Measurements from ENCODE around the gene SLC49A4. TPM values are rescaled to one million over a fixed set of nuclear protein-coding genes. Genes with fewer than 3 reads are reported as not detected.

SLC49A4 gene
- total RNA-seq, 1 donor from 2014 or later, result 21.4 TPM

GRCh38 chr3:122786066-122786465 is 8.8 kb upstream of the SLC49A4 start:
- no peak for DNase-seq

DNA sequence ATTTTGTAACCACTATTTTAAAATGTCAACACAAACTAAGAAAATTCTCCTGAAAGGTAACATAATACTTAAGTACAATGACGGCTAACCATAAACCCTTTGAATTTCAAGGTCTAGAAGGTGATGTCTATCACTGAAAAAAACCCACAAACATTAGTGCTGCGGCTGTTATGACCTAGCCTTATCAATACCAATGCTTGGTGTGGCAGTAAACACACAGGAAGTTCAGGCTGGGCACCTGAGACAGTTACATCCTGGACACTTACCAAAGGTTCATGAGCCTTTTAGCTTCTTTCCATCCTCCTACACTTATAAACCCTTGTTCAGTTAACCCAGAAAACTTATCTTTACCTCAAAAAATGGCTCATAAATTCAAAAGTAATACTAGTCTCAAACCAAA is 7.0 kb upstream of the SLC49A4 start:
- no peak for DNase-seq

DNA sequence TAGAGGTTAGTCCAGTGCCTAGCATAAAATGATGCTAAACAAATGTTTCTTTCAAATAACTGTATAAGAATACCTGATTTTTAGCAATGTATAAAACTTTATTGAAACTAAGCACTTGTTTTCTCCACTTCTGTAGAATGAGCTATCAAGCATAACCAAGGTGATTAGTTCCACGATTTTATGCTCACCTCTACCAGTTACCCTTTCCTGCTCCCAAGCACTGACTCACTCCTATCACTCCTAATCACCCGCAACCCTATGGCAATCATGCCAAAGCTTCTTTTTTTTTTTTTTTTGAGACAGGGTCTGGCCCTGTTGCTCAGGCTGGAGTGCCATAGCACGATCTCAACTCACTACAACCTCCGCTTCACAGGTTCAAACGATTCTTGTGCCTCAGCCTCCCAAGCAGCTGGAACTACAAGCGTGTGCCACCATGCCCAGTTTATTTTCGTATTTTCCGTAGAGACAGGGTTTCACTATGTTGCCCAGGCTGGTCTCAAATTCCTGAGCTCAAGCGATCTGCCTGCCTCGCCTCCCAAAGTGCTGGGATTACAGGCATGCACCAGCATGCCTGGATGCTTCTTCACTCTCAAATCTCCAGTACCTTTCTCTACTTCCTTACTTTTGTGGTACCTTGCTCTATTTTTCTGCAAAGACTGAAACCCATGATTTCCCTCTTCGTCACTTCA is 5.1 kb upstream of the SLC49A4 start:
- no peak for DNase-seq

DNA sequence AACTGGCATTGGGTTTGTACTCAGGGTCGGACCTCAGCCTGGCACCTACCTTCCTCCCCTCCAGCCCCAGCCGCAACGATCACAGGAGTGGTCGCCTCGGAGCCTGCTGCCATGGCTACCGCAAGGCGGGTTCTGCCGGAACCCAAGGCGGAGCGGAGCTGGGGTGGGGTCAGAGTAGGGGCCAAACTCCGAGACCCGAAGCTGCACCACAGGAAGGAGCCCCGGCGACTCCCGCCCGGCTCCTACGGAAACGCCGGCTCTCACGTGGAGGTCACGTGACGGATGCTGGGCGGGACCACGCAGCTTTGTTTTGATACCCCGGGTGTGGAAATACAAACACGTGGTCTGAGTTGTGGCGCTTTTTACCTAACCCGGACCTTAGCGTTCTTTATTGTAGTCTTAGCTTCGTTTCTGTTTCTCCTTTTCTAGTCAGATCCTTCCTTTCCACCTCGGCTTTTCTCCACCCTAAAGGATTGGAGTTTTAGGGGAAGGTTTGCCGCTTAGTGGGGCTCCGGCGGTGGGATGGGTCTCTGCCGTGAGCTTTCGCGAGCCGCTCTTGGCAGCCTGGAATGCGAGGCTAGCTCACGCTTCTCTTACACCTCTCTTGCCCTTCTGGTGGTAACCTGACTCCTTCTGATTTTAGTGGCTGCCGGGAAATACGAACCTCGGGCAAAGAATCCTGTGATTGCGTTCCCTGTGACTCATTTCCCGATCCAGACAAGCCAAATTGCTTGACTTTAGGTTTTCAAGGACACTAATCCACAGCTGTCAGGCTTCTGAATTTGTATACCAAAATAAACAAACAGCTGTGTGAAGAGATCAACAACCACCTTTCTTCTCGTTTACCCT is 1.1 kb upstream of the SLC49A4 start, which contains the start of gene HSPBAP1:
HSPBAP1 (minus strand) TSS at position 264 of the 849 bp plus-strand sequence; CDS start at position 113, 151 bp downstream.
- DNase-seq, result peak; percentile 95

DNA sequence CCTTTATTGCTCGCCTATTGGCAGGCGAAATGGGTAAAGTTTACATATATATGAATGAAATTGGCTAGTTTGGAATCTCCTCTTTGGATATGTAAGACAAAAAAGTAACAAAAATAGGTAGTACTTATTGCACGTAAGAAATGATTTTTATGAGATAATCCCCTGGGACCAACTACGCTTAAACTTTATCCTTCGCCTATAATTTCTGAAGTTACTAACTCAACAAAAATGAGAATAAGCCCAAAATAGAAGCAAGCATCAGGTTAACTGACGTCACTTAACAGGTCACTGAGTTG is 438 bp upstream of the SLC49A4 start:
- DNase-seq, result no peak

- no peak for DNase-seq
These were observed 866 bp downstream of the SLC49A4 start for GRCh38 chr3:122795674-122796195.

DNA sequence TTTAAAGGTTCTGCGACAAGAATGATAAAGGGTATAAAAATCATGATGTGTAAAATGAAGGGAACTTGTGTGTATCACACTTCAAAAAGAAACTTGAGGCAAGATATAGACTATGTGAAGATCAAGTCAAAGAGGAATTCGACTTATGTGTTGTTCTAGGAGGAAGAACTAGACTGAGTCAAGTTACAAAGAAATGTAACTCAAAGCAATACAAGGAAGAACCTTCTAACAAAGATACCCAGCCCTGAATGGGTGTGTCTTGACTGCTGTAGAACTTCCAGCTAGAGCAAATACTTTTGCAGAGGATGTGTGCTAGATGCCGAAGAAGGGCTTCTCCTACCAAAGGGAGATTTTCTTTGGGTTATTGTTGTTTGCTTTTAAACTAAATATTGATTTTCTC is 2.4 kb downstream of the SLC49A4 start:
- DNase-seq, result no peak

DNA sequence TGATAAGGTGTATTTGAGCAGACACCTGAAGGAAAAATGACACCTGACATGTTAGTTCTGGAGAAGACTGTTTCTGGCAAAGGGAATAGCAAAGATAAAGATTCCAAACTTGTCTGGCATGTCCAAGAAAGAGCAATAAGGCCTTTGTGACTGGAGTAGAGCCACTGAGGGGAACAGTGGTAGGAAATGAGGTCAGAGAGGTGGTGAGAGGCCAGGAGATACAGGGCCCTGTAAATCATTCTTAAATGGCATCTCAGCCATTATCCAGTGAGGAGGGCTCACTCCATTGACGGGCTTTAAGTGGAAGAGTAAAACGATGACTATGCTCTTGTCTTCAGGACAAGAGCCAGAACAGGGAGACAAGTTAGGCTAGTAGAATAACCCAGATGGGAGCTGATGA is 4.5 kb downstream of the SLC49A4 start:
- DNase-seq, result no peak

GRCh38 chr3:122800031-122800430 is 5.2 kb downstream of the SLC49A4 start:
- DNase-seq, result no peak

DNA sequence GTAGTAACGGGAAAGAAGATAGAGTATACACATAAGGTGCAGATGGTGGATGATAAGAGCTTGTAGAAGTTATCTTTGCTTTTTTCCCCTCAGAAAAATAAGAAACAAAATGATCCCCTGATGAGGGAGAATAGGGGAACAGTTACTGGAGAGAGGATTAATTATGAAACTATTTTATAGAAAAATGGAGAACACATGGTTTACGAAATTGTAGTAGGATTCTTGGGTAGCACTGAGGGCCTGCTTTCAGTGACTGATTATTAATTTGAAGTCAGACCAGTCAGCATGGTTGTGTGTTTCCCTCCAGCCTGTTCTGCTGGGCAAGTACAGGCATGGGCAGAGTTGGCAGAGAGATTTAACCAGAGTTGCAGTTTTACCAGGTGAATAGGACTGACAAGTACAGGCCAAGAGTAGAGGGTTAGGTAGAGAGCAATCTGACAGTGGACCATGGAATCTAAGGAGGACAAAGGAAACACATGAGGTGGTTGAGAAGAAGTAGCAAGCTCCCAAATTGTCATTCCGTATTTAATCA is 5.9 kb downstream of the SLC49A4 start:
- DNase-seq, result peak; percentile 23

DNA sequence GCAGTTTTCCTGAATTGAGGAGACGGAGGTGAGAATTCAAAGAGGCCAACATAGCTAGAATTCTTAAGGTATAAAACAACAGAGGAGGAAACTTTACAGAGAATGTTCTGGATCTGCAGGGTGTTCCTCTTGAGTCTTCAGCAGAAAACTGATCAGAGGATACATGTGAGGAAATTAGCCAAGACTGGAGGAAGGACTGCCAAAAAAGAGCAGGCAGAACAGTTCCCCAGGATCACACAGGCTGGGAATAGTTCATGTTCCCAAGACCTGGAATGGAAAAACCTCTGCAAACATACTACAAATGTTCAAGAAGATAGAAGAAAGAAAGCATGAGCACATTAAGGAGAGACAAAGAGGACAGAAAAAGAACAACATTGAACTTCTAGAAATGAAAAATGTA is 7.5 kb downstream of the SLC49A4 start:
- no peak for DNase-seq

DNA sequence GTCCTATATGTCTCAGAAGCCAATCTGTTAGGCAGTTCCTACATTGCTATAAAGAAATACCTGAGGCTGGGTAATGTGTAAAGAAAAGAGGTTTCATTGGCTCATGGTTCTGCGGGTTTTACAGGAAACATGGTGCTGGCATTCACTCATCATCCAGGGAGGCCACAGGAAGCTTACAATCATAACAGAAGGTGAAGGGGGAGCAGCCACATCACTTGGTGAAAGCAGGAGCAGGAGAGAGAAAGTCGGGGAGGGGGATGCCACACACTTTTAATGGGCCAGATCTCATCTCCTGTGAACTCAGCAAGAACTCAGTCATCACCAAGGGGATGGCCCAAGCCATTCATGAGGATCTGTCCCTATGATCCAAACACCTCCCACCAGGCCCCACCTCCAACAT is 9.1 kb downstream of the SLC49A4 start:
- no peak for DNase-seq

- no peak for DNase-seq
These were observed 15.9 kb downstream of the SLC49A4 start for GRCh38 chr3:122810734-122811133.

- DNase-seq, result no peak
These were observed 21.7 kb downstream of the SLC49A4 start for GRCh38 chr3:122816587-122816986.

GRCh38 chr3:122824465-122825381 is 29.9 kb downstream of the SLC49A4 start:
- no peak for DNase-seq

DNA sequence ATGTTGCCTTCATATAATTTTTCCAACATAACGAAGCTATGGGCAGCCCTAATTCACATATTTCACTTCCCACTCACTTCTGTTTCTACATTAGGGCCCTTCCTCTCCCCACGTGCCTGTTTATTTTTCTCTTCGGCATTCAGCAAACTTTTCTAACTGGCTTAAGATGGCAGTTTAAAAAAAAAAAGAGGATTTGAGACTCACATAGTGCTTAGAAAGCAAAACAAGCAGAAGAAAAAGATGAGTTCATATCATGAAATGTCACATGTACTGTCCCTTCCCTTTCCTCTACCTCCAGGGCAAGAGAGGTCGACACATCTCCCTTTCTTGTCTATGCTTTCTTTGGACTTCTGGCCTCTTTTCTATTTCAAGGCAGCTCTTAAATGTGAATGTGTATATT is 30.6 kb downstream of the SLC49A4 start:
- DNase-seq, result peak; percentile 2

GRCh38 chr3:122826278-122826677 is 31.4 kb downstream of the SLC49A4 start:
- DNase-seq, result no peak

DNA sequence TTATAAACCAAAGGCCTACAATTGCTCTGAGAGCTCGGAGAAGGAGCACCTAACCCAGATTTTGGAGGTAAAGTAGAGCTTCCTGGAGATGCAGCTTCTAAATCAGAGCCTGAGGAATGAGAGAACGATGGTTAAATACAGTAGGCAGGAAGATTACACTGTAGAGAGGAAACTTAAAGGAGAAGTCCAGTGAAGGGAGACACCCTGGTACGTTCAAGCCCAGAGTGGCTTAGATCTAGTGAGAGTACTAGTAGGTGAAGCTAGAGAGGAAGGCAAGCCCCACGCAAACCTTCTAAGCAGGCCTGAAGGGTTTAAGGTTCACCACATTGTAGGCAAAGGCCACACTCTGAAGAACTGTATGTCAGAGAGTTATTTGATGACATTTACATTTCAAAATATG is 33.4 kb downstream of the SLC49A4 start:
- DNase-seq, result no peak

- no peak for DNase-seq
These were observed 40.7 kb downstream of the SLC49A4 start for GRCh38 chr3:122835590-122835989.

DNA sequence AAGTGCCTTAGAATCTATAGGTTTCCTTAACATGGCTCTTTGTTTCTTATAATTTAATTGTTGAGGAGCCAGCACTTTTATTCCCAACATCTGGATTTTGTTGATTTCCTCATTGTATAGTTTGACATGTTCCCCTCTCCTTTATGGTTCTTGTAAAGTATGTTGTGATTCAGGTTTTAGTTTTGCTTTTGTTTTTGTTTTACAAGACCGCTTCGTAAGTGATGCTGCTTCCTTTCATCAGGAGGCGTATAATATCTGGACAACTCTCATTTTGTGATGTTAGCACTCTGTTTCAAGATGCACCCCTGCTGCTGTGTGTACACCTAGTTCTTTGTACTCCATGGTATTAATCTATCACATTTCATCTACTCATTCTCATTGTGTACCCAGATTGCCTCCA is 48.7 kb downstream of the SLC49A4 start:
- DNase-seq, result no peak

DNA sequence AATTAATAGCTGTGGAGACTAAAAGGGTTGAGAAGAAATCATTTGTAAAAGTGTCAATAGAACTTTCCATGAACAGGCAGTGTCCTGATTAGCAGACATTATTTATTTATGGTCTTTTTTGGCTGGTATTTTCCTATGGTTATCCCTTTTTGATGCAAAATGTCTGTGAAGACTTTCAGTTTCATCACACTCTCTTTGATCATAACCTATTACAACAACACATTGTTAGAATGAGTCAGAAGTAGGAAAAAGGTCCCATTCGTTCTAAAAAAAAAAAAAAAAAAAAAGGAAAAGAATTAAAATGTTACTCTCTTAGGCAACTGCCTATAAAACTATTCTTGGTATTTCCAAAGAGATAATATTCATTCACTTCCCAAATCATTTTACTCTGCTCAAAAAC is 62.1 kb downstream of the SLC49A4 start:
- DNase-seq, result no peak

- peak; percentile 51 for DNase-seq
These were observed 63.5 kb downstream of the SLC49A4 start for GRCh38 chr3:122858373-122858772.

Data from tongue (tissue), 2 donors.